Sigmoid colon (tissue), 4 donors: ENCODE measurements around the gene HPCAL1.

Experiments
- EP300 ChIP-seq, 4 donors: sonication (generic); formaldehyde crosslinking; IDR thresholded peaks; one replicate each; pipeline ENCODE4 v1.6.1; 2017; ENCODE audit warnings: antibody characterized with exemption in 4 of 4
- POLR2A ChIP-seq, 2 donors: fragments of 450-650 bp; IDR thresholded peaks; one replicate each; pipeline ENCODE4 v1.6.1; 2016; ENCODE audit warnings: antibody characterized with exemption in 2 of 2, mild to moderate bottlenecking in 2 of 2, moderate library complexity in 2 of 2
- POLR2AphosphoS5 ChIP-seq, 4 donors: sonication (generic); formaldehyde crosslinking; IDR thresholded peaks; one replicate each; pipeline ENCODE4 v1.6.1; 2017; ENCODE audit warnings: antibody characterized with exemption in 4 of 4
- TF ChIP-seq, protein P1 (sequence below), 4 experiments: fragments of 450-650 bp in 3 of 4; fragments of 200-600 bp in 1 of 4; IDR thresholded peaks; one replicate each; pipeline ENCODE4 v1.5.1; 2016 to 2019; ENCODE audit warnings: antibody characterized with exemption in 4 of 4, mild to moderate bottlenecking in 3 of 4, moderate library complexity in 2 of 4

DNA sequence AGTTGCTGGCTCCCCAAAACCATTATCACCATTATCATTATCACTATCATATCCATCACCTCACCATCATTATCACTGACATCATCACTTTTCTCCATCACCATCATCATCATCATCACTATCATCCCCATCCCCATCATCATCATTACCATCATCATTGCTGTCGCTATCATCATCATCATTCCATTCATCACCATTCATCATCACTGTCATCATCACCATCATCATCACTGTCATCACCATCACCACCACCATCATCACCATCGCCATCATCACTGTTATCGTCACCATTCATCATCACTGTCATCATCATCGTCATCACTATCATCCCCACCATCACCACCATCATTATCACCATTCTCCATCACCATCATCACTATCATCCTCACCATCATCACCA lies 9.0 kb downstream of the HPCAL1 start:
- TF ChIP-seq POLR2A (IDR thresholded peaks at IDR 0.05) (no peak), POLR2AphosphoS5 (IDR thresholded peaks at IDR 0.05) (no peak), EP300 (IDR thresholded peaks at IDR 0.05) (no peak)
- TF ChIP-seq, protein P1, sequence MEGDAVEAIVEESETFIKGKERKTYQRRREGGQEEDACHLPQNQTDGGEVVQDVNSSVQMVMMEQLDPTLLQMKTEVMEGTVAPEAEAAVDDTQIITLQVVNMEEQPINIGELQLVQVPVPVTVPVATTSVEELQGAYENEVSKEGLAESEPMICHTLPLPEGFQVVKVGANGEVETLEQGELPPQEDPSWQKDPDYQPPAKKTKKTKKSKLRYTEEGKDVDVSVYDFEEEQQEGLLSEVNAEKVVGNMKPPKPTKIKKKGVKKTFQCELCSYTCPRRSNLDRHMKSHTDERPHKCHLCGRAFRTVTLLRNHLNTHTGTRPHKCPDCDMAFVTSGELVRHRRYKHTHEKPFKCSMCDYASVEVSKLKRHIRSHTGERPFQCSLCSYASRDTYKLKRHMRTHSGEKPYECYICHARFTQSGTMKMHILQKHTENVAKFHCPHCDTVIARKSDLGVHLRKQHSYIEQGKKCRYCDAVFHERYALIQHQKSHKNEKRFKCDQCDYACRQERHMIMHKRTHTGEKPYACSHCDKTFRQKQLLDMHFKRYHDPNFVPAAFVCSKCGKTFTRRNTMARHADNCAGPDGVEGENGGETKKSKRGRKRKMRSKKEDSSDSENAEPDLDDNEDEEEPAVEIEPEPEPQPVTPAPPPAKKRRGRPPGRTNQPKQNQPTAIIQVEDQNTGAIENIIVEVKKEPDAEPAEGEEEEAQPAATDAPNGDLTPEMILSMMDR (IDR thresholded peaks at IDR 0.05) = no peak
